Ishikawa (cell line): ENCODE data around the gene GDF3.

Experiments used
- CEBPB ChIP-seq: IDR thresholded peaks from 2 replicates; pipeline ENCODE4 v1.6.1; 2012
- EGR1 ChIP-seq: IDR thresholded peaks from 2 replicates; pipeline ENCODE4 v1.6.1; 2012
- EP300 ChIP-seq: IDR thresholded peaks from 2 replicates; pipeline ENCODE4 v1.6.1; 2012; ENCODE audit warnings: borderline replicate concordance
- FOXM1 ChIP-seq: IDR thresholded peaks from 2 replicates; pipeline ENCODE4 v1.6.1; 2012; ENCODE audit warnings: low read depth, borderline replicate concordance
- MAX ChIP-seq: IDR thresholded peaks from 2 replicates; pipeline ENCODE4 v1.6.1; 2012
- RAD21 ChIP-seq: IDR thresholded peaks from 2 replicates; pipeline ENCODE4 v1.6.1; 2012; ENCODE audit warnings: low read depth
- REST ChIP-seq: IDR thresholded peaks from 2 replicates; pipeline ENCODE4 v1.6.1; 2012; ENCODE audit warnings: low read depth, mild to moderate bottlenecking
- TAF1 ChIP-seq: IDR thresholded peaks from 2 replicates; pipeline ENCODE4 v1.6.1; 2012; ENCODE audit warnings: low read depth, mild to moderate bottlenecking
- TCF12 ChIP-seq: IDR thresholded peaks from 2 replicates; pipeline ENCODE4 v1.6.1; 2012; ENCODE audit warnings: low read depth
- TEAD4 ChIP-seq: IDR thresholded peaks from 2 replicates; pipeline ENCODE4 v1.6.1; 2012
- USF1 ChIP-seq: IDR thresholded peaks from 2 replicates; pipeline ENCODE4 v1.6.1; 2012
- YY1 ChIP-seq: IDR thresholded peaks from 2 replicates; pipeline ENCODE4 v1.6.1; 2012; ENCODE audit warnings: low read depth

GRCh38 chr12:7647071-7647470 lies 48.5 kb downstream of the GDF3 start:
- TF ChIP-seq USF1, result no peak
- TF ChIP-seq EGR1, result no peak
- no peak for TF ChIP-seq REST
- no peak for TF ChIP-seq FOXM1
- TF ChIP-seq MAX, result no peak
- TF ChIP-seq CEBPB, result no peak
- no peak for TF ChIP-seq TCF12
- TF ChIP-seq YY1, result no peak
- TF ChIP-seq RAD21, result no peak
- no peak for TF ChIP-seq EP300
- no peak for TF ChIP-seq TEAD4
- TF ChIP-seq TAF1, result no peak
